Pulmonary artery endothelial cell (primary cell): ENCODE data around the gene SMTNL2. TPM values are rescaled to one million over a fixed set of nuclear protein-coding genes. Genes with fewer than 3 reads are reported as not detected.
"Not testable (repeated sequence)": the region's sequence is repeated elsewhere in the genome, so short reads cannot be mapped to it uniquely, and the experiment has no call there.

Source experiments
- DNase-seq: peaks from one replicate; pipeline ENCODE4 v3.0.0-alpha.2; 2011; ENCODE audit warnings: low read depth, low spot score
- total RNA-seq: library from RNA; depleted of rRNA; stranded (reverse); fragments of >200 nt; gene quantifications from 2 replicates; pipeline ENCODE4 v1.2.3, GENCODE V29; 2014

Gene SMTNL2
- total RNA-seq, 1 donor from 2014 or later, result not detected

DNA sequence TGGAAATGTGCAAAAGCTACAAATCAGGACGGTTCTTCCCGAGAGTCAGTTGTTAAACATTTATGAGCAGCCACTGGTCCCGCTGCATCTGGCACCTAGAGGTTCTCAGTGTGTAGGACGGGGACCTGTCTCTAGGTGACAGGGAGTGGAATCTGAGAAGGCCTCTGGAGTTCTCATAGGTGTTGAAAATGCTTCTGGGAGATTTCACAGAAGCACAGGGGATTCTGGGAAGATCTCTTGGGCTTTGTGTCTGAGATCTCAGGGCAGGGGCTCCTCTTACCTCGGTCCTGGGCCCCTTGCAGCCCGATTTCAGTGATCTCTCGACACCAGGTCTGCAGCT, 48.2 kb downstream of the SMTNL2 start:
- no peak for DNase-seq

DNA sequence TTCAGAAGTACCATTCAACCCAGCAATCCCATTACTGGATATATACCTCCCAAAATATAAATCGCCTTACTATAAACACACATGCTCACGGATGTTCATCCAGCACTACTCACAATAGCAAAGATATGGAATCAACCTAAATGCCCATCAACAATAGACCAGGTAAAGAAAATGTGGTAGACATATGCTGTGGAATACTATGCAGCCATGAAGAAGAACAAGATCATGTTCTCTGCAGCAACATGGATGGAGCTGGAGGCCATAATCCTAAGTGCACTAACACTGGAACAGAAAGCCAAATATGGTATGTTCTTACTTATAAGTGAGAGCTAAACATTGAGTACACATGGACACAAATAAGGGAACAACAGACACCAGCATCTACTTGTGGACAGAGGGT, 49.3 kb downstream of the SMTNL2 start:
- DNase-seq, result no peak

DNA sequence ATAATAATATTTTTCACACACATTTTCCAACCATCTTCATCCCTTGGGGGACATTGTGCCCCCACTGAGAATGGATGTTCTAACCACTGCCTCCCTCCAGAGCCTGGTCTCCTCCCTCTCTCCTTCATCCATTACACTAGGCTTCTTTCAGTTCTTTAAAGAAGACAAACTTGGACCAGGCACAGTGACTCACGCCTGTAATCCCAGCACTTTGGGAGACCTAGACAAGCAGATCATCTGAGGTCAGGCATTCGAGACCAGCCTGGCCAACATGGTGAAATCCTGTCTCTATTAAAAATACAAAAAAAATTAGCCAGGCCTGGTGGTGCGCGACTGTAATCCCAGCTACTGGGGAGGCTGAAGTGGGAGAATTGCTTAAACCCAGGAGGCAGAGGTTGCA, 50.6 kb downstream of the SMTNL2 start:
- DNase-seq, result no peak

DNA sequence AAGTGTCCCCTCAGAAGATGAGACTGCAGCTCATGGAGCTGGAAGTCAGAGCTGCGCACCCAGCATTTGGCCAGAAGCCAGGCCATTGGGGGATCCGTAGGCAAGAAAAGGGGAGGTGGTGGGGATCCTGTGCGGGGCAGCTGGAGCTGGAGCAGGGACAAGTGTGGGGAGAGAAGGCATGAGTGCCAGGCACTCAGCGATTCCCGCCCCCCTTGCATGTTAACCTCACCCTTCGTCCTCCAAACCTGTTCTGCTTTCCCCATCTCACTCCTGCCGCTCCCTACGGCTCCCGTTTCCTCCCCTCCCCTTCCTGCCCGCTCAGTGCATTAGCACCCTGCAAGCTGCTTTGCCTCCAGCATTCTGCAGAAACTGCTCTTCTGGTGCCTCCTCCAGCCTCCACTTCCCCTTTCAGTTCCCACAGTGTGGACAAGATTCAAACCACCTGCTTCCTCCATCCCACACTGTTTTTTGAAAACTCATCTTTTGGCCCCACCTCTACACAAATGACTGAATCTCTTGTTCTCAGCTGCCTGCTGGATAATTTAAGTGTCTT, 51.6 kb downstream of the SMTNL2 start:
- DNase-seq, result no peak

DNA sequence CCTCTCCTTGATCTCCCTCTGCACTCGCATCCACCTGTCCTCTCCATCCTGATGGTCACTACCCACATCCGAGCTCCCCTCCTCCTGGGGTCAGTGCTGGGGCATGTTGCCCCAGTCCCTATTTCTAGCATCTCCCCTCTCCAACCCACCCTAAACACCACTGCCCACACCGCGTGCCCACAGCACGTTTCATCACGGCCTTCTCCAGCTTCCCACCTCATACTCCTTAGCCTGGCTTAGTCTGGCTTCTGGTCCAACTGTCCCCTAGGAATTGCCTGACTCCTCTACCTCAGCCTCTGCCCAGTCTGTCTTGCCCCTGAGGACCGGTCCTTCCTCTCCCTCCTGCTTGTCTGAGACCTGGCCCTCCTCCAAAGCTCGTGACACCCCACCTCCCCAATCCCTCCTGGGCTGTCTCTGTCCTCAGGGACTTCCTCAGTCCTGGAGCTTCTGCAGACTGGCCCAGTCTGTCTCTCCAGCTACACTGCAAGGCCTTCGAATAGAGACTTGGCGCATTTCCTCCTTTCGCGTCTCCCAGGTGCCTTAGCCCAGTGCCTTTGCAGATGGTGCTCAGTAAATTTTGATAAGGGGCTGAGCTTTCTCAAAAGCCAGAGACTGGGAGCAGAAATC, 52.3 kb downstream of the SMTNL2 start:
- no peak for DNase-seq

DNA sequence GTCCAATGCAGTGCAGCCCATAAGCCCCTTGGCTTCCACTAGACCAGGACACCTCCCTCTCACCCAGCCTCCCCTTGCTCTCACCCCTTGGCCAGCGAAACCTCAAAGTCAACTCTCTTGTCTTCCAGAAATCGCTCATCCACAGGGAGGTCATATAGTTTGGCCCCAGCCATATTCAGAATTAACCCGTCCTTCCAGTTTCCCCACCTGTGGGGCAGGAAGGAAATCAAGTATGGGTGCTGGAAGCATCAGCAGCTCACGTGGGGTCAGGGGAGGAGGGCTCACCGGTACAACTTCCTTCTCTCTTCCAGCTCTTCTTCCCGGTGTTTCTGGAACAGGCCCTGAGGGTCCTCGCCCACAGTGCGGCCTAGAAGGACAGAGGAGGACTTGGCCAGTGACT, 54.4 kb downstream of the SMTNL2 start:
- not testable (repeated sequence) for DNase-seq

DNA sequence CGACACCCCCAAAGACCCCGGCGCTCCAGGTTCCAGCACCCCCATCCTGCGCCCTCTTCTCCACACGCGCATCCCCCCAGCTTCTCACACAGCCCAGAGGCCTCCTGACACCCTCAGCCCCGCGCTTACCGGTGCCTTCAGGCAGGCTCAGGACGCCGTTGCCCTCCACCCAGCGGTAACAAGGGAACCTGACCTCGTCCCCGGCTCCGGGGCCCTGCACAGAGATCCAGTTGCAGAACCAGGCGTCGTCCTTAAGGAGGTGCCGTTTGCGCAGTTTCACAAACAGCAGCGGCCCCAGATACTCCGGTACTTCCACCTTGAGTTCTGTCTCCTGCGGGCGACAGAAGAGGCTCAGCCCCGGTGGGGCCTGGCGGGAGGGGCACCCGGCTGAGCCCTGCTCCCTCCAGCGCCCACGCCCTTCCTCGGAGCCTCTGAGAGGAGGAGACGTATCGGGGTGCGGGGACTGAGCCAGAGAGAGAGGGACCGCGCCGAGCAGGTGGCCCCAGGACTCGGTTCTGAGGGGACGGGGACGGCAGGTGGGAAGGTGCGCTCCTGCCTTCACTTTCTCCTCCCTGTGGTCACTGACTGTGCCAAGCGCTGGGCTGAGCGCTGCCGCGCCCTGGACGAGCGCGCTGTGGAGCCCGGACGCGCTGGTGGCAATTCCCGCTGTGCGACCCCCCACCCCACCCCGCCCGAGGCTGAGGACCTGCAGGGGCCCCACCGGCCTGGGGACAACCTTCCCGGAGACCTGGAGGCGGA, 55.2 kb downstream of the SMTNL2 start:
- DNase-seq, result not testable (repeated sequence)

DNA sequence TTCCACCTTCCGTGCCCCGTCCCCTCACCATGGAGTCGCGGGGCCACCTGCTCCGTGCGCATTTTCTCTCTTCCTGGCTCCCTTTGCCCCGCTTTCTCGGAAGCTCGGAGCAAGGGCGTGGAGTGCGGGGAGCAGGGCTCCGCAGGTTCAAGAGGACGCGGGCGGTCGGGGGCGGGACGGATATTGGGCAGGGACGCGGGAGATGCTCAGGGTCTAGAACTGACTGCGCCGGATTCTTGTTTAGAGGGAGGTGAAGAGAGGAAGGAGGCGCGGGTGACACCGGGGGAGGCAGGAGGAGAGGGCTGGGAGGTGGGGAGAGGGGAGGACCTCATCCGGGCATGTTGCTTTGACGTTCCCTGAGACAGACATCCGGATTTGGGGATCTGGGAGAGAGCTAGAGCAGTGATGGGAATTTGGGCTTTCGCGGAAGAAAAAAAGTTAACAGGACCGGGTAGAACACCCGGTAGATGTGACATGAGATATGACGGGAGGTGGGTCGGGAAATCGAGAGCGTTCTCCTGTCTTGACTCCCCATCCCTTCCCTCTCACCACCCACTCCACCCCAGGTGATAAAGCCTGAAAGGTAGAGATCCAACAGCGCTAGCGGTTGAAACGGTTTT, 56.4 kb downstream of the SMTNL2 start:
- not testable (repeated sequence) for DNase-seq

DNA sequence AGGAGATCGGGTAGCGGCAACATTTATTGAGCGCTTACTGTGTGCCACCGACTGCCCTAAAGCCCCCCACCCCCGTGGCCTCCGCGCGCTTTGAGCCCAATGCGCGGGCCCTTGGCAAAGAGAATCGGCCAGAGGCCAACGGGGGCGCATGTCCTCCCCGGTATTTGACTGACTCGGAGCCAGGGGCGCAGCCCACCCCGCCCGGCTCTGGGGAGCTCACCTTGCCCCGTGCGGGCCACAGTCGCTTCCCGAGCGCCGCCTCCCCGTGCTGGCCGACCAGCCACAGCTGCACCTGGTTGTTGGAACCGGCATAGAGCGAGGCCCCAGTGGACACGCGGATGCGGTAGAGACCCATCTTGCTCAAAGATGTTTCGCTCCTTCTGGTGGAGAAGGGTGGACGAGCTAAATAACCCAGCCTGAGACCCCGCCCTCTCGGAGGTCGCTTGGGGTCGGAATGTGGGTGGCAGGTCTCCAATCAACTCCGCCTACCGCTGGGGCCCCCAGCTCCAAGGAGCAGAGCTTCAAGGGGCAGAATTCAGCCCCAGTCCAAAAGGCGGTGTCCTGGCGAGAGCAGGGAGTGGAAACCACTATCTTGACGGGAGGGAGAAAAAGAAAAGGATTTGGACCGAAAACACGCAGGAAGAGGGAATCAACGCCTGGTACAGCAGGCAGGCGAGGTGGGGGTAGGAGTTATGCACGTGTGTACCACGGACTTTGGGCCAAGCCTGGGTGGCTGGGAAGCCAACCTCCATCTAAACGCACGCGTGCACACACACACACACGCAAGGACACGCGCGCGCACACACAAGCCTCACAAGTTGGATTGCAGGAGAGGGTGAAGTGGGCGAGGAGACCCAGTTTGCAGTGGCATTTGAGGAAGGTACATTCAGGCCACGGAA, 57.2 kb downstream of the SMTNL2 start, which contains the start of gene ALOX15:
ALOX15 (minus strand) TSS at position 382 of the 899 bp plus-strand sequence; CDS start at position 355, 27 bp downstream.
- DNase-seq, result no peak

DNA sequence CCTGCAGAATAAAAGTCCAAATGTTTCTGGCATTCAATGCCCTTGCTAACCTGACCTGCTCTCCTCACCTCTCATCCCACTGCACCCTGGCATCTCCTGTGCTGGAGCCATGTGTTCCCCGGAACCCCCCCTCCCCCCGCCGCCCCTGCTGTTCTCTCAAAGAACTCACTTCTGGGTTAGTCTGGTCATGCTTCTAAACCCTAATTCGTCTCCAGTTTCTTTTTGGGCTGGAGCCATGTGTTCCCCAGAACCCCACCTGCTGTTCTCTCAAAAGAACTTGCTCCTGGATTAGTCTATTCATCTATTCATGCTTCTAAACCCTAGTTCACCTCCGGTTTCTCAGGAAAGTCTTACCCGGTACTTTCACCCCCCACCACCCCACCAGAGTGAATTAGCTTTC, 58.0 kb downstream of the SMTNL2 start:
- no peak for DNase-seq

DNA sequence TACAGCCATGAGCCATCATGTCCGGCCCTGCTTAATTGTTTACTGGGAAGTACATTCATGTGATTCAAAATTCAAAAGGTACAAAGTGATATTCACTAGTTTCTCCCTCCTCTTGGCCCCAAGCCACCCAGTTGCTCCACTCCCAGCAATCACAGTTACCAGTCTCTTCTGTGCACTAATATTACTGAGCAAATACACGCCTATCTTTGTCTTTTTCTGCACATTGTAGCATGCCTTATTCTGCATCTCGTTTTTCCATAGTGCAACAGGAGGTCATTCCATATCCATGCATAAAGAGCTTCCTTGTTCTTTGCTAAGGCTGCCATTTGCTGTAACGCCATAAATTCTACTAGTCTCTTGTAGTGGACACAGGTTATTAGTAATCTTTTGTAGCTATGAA, 59.3 kb downstream of the SMTNL2 start:
- DNase-seq, result no peak

DNA sequence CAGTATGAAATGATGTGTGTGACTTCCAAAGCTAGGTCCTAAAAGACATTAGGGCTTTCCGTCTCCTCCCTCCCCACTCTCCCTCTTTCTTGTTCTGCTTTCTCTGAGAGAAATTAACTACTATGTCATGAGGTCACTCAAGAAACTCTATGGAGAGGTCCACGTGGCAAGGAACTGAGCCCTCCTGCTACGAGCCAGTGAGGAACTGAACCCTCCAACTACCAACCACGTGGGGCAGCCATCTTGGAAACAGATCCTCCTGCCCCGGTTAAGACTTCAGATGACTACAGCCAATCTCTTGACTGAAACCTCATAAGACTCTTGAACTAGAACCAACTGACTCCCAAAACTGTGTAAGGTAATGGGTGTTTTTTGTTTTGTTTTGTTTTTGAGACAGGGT, 61.3 kb downstream of the SMTNL2 start:
- no peak for DNase-seq

DNA sequence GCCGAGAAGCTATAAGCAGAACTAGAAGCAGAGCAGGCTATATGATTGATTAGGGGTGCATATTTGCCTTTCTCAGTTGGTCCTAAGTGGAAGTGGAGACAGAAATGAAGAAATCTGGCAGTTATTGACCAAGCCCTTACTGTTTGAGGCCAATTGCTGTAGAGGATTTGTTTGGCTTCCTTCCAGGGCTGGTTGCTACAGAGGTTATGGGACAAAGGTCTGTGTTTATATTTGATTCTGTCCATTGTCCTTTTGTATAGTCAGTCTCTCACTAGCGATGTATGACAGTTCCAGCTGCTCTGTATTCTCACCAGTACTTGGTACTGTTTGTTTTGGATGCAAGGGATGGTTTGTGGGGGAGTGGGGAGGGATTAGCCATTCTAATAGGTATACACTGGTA, 64.4 kb downstream of the SMTNL2 start:
- no peak for DNase-seq

DNA sequence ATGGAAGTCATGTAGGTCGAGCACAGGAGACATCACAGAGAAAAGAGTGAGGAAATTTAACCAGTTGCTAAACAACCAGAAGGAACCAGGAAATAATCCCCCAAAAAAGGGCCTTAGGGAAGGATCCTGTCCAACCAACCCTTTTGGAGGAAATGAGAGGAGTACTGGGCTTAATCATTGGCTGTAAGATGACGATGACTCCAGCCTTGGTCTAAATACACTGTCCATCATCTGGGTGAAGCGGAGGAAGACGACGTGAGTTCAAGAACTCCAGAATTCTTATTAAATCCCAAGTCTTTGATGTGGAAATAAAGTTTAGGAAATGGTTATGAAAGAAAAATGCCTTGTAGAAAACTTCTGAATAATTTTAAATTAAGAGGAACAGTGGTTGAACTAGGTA, 68.7 kb downstream of the SMTNL2 start:
- DNase-seq, result no peak

DNA sequence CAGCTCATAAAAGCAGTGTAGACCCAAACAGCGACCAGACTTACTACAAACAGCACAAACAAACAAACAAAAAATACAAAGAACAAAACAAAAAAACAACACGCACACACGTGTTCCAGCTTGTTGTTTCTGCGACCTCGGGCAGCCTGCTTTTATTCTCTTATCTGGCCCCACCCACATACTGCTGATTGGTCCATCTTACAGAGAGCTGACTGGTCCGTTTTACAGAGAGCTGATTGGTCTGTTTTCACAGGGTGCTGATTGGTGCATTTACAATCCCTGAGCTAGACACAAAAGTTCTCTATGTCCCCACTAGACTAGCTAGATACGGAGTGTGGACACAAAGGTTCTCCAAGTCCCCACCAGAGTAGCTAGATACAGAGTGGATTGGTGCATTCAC, 71.6 kb downstream of the SMTNL2 start:
- DNase-seq, result not testable (repeated sequence)

DNA sequence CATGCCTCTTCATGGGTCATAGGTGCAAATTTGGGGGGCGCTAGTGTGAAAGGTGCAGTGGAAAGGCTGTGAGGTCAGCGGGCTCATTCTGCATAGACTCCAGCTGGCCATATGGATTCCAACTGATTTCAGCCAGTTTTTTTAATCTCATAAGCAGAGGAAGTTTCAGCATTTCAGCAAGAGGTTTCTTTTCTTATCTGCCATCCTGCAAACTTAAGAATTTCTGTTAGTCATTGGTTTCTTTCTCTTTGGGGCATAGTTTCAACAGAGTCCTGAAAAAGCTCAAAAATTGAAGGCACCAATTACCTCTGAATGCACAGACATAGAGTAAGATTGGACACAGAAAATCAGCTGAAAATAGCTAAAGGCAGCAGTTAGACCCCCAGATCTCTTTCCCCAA, 73.3 kb downstream of the SMTNL2 start:
- DNase-seq, result no peak

Other genes starting within 250 kb of the SMTNL2 start
- gene UBE2G1, start 217.9 kb upstream of the SMTNL2 start, total RNA-seq, result 38.1 and 38.6 TPM in 2 replicates
- gene SPNS3, start 150.6 kb upstream of the SMTNL2 start, total RNA-seq, result 0.13 and 0.21 TPM in 2 replicates
- gene SPNS2, start 85.6 kb upstream of the SMTNL2 start, total RNA-seq, result 6.2 and 6.8 TPM in 2 replicates
- 64.8 and 76.2 TPM in 2 replicates for gene MYBBP1A, start 29.1 kb upstream of the SMTNL2 start, total RNA-seq
- gene GGT6, start 24.0 kb upstream of the SMTNL2 start, total RNA-seq, result not detected in 2 replicates
- not detected in 2 replicates for gene ALOX15, start 57.1 kb downstream of the SMTNL2 start, total RNA-seq
- 16.0 and 27.6 TPM in 2 replicates for gene PELP1, start 119.6 kb downstream of the SMTNL2 start, total RNA-seq
- 7.7 and 8.7 TPM in 2 replicates for gene ARRB2, start 126.1 kb downstream of the SMTNL2 start, total RNA-seq
- 9.4 and 12.5 TPM in 2 replicates for gene MED11, start 146.9 kb downstream of the SMTNL2 start, total RNA-seq
- gene ZMYND15, start 155.3 kb downstream of the SMTNL2 start, total RNA-seq, result 0.07 and 0.11 TPM in 2 replicates
- gene CXCL16, start 155.4 kb downstream of the SMTNL2 start, total RNA-seq, result 2.4 and 7.4 TPM in 2 replicates
- gene TM4SF5, start 187.4 kb downstream of the SMTNL2 start, total RNA-seq, result not detected in 2 replicates
- gene VMO1, start 201.8 kb downstream of the SMTNL2 start, total RNA-seq, result 0.32 and 0.40 TPM in 2 replicates
- gene GLTPD2, start 204.4 kb downstream of the SMTNL2 start, total RNA-seq, result not detected in 2 replicates
- gene PSMB6, start 211.6 kb downstream of the SMTNL2 start, total RNA-seq, result 225 and 243 TPM in 2 replicates
- gene PLD2, start 222.6 kb downstream of the SMTNL2 start, total RNA-seq, result 25.6 and 32.3 TPM in 2 replicates
- gene MINK1, start 248.8 kb downstream of the SMTNL2 start, total RNA-seq, result 26.2 and 30.8 TPM in 2 replicates